B cell (primary cell): ENCODE data around the gene MAML2. TPM values are rescaled to one million over a fixed set of nuclear protein-coding genes. Genes with fewer than 3 reads are reported as not detected.

Experiments used
- ATAC-seq: fragments of 200-7000 bp; cut with Tn5 transposase; one replicate; pipeline ENCODE4 v1.10.0; 2021; ENCODE audit warnings: low read depth, mild to moderate bottlenecking, moderate number of reproducible peaks, moderate library complexity
- CTCF ChIA-PET: fragments of 350-600 bp; sonication (Branson Sonifier 250); formaldehyde crosslinking; loops from one replicate; lab custom pipeline; 2021; ENCODE audit warnings: antibody characterized with exemption, inconsistent platforms; lab: Charles Lee
- POLR2A ChIA-PET: fragments of 350-600 bp; sonication (Branson Sonifier 250); formaldehyde crosslinking; loops from one replicate; lab custom pipeline; 2021; ENCODE audit warnings: antibody characterized with exemption; lab: Charles Lee
- DNase-seq: peaks from one replicate; pipeline ENCODE4 v3.0.0; 2013
- H2AFZ ChIP-seq: 2 replicates; pipeline ENCODE4 v1.6.1; 2012; ENCODE audit warnings: mild to moderate bottlenecking, low read depth, low read length; ENCODE audit not compliant: insufficient read depth, poor library complexity, severe bottlenecking
- H3K27ac ChIP-seq, 2 donors: 1 replicate in 1 of 2; 2 replicates in 1 of 2; pipeline ENCODE4 v1.5.1; 2012 to 2013; ENCODE audit warnings: low read length in 2 of 2, mild to moderate bottlenecking in 2 of 2, moderate library complexity in 1 of 2
- H3K27me3 ChIP-seq, 4 experiments: fragments of 200-600 bp in 1 of 4; sonication (generic) in 1 of 4; replicated peaks in 1 of 4; 1 replicate in 2 of 4; 2 replicates in 2 of 4; pipeline versions ENCODE4 v1.6.1 to v1.7.0; 2013 to 2016; ENCODE audit warnings: low read length in 3 of 4, mild to moderate bottlenecking in 2 of 4, mixed read lengths in 1 of 4, moderate library complexity in 1 of 4; ENCODE audit not compliant: insufficient read depth in 4 of 4, control insufficient read depth in 3 of 4; ENCODE audit errors: control extremely low read depth in 1 of 4
- H3K36me3 ChIP-seq, 2 experiments: replicated peaks in 1 of 2; 1 replicate in 1 of 2; 2 replicates in 1 of 2; pipeline versions ENCODE4 v1.6.1 to v1.7.1; 2013; ENCODE audit warnings: low read length in 1 of 2; ENCODE audit not compliant: insufficient read depth in 2 of 2, control insufficient read depth in 1 of 2; ENCODE audit errors: control extremely low read depth in 1 of 2, extremely low read depth in 1 of 2
- H3K4me1 ChIP-seq, 2 donors: fragments of 200-600 bp in 1 of 2; sonication (generic) in 1 of 2; 1 replicate in 1 of 2; 2 replicates in 1 of 2; pipeline versions ENCODE4 v1.5.1 to v1.6.1; 2013 to 2017; ENCODE audit warnings: low read length in 2 of 2; ENCODE audit not compliant: control insufficient read depth in 2 of 2, insufficient read depth in 2 of 2
- H3K4me2 ChIP-seq: replicated peaks from 2 replicates; pipeline ENCODE3; 2012; ENCODE audit warnings: mild to moderate bottlenecking, low read depth, low read length; ENCODE audit not compliant: poor library complexity, severe bottlenecking
- H3K4me3 ChIP-seq, 5 experiments: fragments of 200-600 bp in 1 of 5; sonication (generic) in 1 of 5; 1 replicate in 3 of 5; 2 replicates in 2 of 5; pipeline versions ENCODE4 v1.5.1 to v1.7.0; 2011 to 2016; ENCODE audit warnings: low read length in 4 of 5, mild to moderate bottlenecking in 4 of 5, low read depth in 2 of 5, control low read depth in 1 of 5, moderate library complexity in 1 of 5; ENCODE audit not compliant: insufficient read depth in 1 of 5; ENCODE audit errors: control extremely low read depth in 1 of 5, extremely low read depth in 1 of 5
- H3K79me2 ChIP-seq: fragments of 200-600 bp; sonication (generic); one replicate; pipeline ENCODE4 v1.6.0; 2016; ENCODE audit warnings: low read length; ENCODE audit not compliant: control insufficient read depth, insufficient read depth
- H3K9ac ChIP-seq: fragments of 200-600 bp; sonication (generic); 2 replicates; pipeline ENCODE4 v1.6.1; 2017; ENCODE audit warnings: mild to moderate bottlenecking, low read length, moderate library complexity
- H3K9me3 ChIP-seq, 3 donors: one replicate each; pipeline versions ENCODE4 v1.6.1 to v1.7.1; 2013; ENCODE audit warnings: low read length in 2 of 3; ENCODE audit not compliant: control insufficient read depth in 2 of 3, insufficient read depth in 1 of 3; ENCODE audit errors: control extremely low read depth in 1 of 3
- H4K20me1 ChIP-seq: 2 replicates; pipeline ENCODE4 v1.6.0; 2012; ENCODE audit warnings: mild to moderate bottlenecking, low read length; ENCODE audit not compliant: insufficient read depth, control insufficient read depth, poor library complexity, severe bottlenecking
- H3K27ac Mint-ChIP-seq: one replicate; pipeline ENCODE4 v1.8.0; 2021; ENCODE audit warnings: mixed read lengths
- H3K27me3 Mint-ChIP-seq: one replicate; pipeline ENCODE4 v1.8.0; 2021; ENCODE audit warnings: mixed read lengths
- H3K4me1 Mint-ChIP-seq: one replicate; pipeline ENCODE4 v1.8.0; 2021; ENCODE audit warnings: mixed read lengths
- H3K4me3 Mint-ChIP-seq: one replicate; pipeline ENCODE4 v1.8.0; 2021; ENCODE audit warnings: mixed read lengths
- H3K9me3 Mint-ChIP-seq: one replicate; pipeline ENCODE4 v1.8.0; 2022; ENCODE audit warnings: mixed read lengths; ENCODE audit not compliant: insufficient read depth
- EZH2 ChIP-seq: IDR thresholded peaks from 2 replicates; pipeline ENCODE4 v1.6.1; 2012; ENCODE audit warnings: borderline replicate concordance, low read depth, mild to moderate bottlenecking, moderate library complexity, low read length; ENCODE audit not compliant: insufficient read depth, poor library complexity, severe bottlenecking
- WGBS: methylation state at CpG from one replicate; pipeline ENCODE4 v1.1.5; 2013; ENCODE audit warnings: missing lambda C conversion rate; ENCODE audit not compliant: insufficient coverage; 5-methylcytosine and 5-hydroxymethylcytosine counted together
- intact Hi-C: fragments of 100-400 bp; cut with micrococcal nuclease; formaldehyde crosslinking; loops from one replicate; pipeline ENCODE4 v1.10.0; 2022
- polyA plus RNA-seq: library from polyadenylated mRNA; depleted of rRNA; stranded (reverse); fragments of >200 nt; gene quantifications from 2 replicates; pipeline ENCODE4 v1.2.3, GENCODE V29; 2012
- total RNA-seq, 2 donors: library from RNA; stranded (reverse); fragments of 120-200 nt in 1 of 2; gene quantifications; 1 replicate in 1 of 2; 2 replicates in 1 of 2; pipeline versions ENCODE4 v1.2.3 to v1.2.4, GENCODE V29; 2013 to 2022
- TF ChIP-seq, protein P1 (sequence below): fragments of 200-600 bp; IDR thresholded peaks from one replicate; pipeline ENCODE4 v1.8.0; 2022; ENCODE audit warnings: antibody characterized with exemption, mild to moderate bottlenecking

Gene MAML2
- total and polyA plus RNA-seq, 2 donors (not counting 1 experiment from before 2014, with no cell fraction given) = 10.7 to 26.4 TPM

GRCh38 chr11:96237766-96238266 is 105.2 kb downstream of the MAML2 start:
- DNase-seq (no peak), ATAC-seq (no peak)
- Histone ChIP-seq H3K4me1 (peaks cover 17 to 20% of the 10 kb centered on the region in 2 donors), H3K27me3 (no peaks in the 10 kb centered on the region), H3K4me2 (no peak overlapping the region), H4K20me1 (no peaks in the 10 kb centered on the region), H2AFZ (no peak overlapping the region), H3K4me3 (no peak overlapping the region), H3K36me3 (no peaks in the 10 kb centered on the region), H3K9ac (no peak overlapping the region), H3K27ac (no peak overlapping the region), H3K79me2 (peaks cover 24% of the 10 kb centered on the region), H3K9me3 (no peaks in the 10 kb centered on the region)
- WGBS = 100% methylated on average over 1 of the region's 1 CpG
- H3K27ac Mint-ChIP-seq = no peak overlapping the region
- TF ChIP-seq EZH2 = no peak
- TF ChIP-seq, protein P1, sequence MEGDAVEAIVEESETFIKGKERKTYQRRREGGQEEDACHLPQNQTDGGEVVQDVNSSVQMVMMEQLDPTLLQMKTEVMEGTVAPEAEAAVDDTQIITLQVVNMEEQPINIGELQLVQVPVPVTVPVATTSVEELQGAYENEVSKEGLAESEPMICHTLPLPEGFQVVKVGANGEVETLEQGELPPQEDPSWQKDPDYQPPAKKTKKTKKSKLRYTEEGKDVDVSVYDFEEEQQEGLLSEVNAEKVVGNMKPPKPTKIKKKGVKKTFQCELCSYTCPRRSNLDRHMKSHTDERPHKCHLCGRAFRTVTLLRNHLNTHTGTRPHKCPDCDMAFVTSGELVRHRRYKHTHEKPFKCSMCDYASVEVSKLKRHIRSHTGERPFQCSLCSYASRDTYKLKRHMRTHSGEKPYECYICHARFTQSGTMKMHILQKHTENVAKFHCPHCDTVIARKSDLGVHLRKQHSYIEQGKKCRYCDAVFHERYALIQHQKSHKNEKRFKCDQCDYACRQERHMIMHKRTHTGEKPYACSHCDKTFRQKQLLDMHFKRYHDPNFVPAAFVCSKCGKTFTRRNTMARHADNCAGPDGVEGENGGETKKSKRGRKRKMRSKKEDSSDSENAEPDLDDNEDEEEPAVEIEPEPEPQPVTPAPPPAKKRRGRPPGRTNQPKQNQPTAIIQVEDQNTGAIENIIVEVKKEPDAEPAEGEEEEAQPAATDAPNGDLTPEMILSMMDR = no peak
- H3K27me3 Mint-ChIP-seq = no peaks in the 10 kb centered on the region
- H3K4me3 Mint-ChIP-seq = no peak overlapping the region
- peaks cover 25% of the 10 kb centered on the region for H3K4me1 Mint-ChIP-seq
- CTCF ChIA-PET = interaction anchor here (0.8 to 9.9 kb wide), 9 partner anchors 9 to 182 kb away, joined by 3 to 148 read pairs (median 4); partner anchors contain the start of gene MAML2
- intact Hi-C loops = no loop called here
- POLR2A ChIA-PET = no interaction called here
- H3K9me3 Mint-ChIP-seq = no peaks in the 10 kb centered on the region

DNA sequence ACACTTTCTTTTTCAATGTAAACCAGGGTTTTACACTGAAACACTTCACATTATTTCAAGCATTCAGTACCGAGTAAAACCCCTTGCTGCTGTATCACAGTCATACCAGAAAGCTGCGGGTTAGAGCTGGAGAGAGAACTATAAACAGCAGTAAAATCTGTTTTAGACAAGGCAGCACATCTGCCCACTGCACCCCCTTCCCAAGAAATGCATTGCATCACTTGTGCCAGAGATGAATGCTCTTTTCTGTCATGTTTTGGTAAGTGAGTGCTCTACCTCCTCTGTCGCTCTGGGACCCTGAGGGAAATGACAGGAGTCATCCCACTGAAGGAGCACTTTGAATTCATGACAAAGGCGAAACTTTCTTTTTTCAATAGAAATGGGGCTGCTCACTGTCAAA is 107.2 kb downstream of the MAML2 start:
- no peaks in the 10 kb centered on the region for H4K20me1 ChIP-seq
- peaks cover 0 to 3% (median 0%) of the 10 kb centered on the region in 3 donors for H3K9me3 ChIP-seq
- POLR2A ChIA-PET = no interaction called here
- no peaks in the 10 kb centered on the region for H3K27me3 ChIP-seq
- no peak for DNase-seq
- Mint-ChIP-seq H3K4me1 (peaks cover 22% of the 10 kb centered on the region), H3K4me3 (no peak overlapping the region), H3K9me3 (no peaks in the 10 kb centered on the region), H3K27me3 (no peaks in the 10 kb centered on the region), H3K27ac (no peak overlapping the region)
- H3K4me1 ChIP-seq = peaks cover 10 to 14% of the 10 kb centered on the region in 2 donors
- H3K9ac ChIP-seq = no peak overlapping the region
- intact Hi-C loops = loop anchor here (2.0 kb wide), 1 partner anchor 15 kb away; no protein-coding TSS in a partner anchor
- no peak overlapping the region for H2AFZ ChIP-seq
- WGBS = no CpG with 5 or more reads among the region's 4 CpGs
- no peak overlapping the region for H3K27ac ChIP-seq
- no peak for ATAC-seq
- peaks cover 30% of the 10 kb centered on the region for H3K79me2 ChIP-seq
- H3K4me3 ChIP-seq = no peak overlapping the region
- H3K36me3 ChIP-seq = no peaks in the 10 kb centered on the region
- CTCF ChIA-PET = interaction anchor here (0.7 to 5.9 kb wide), 3 partner anchors 38 to 180 kb away, joined by 3 to 37 read pairs (median 4); partner anchors contain the start of gene MAML2
- no peak overlapping the region for H3K4me2 ChIP-seq
- no peak for TF ChIP-seq EZH2
- TF ChIP-seq, protein P1 = no peak
